Measurements from ENCODE around the gene ATL2. TPM values are rescaled to one million over a fixed set of nuclear protein-coding genes. Genes with fewer than 3 reads are reported as not detected.

Gene ATL2
- polyA plus RNA-seq, 3 donors, result 7.8 to 28.3 (median 10.8) TPM

GRCh38 chr2:38296197-38296780, 80.8 kb downstream of the ATL2 start:
- Histone ChIP-seq H2AFZ (ENCODE audit: insufficient read depth, low read depth, low read length, poor library complexity, severe bottlenecking) (no peak overlapping the region), H3K27ac (ENCODE audit: low read depth in 1 of 2, low read length in 2 of 2) (no peak overlapping the region), H3K27me3 (ENCODE audit: control insufficient read depth in 2 of 2, insufficient read depth in 2 of 2, low read length in 2 of 2) (no peaks in the 10 kb centered on the region), H4K20me1 (ENCODE audit: insufficient read depth, low read length) (no peaks in the 10 kb centered on the region), H3K36me3 (replicated peaks in 1 of 2; ENCODE audit: control insufficient read depth in 1 of 2, insufficient read depth in 2 of 2, low read length in 2 of 2) (peaks cover 47 to 61% of the 10 kb centered on the region in 2 donors), H3K9ac (ENCODE audit: insufficient read depth, low read length, poor library complexity, severe bottlenecking) (no peak overlapping the region), H3K4me1 (ENCODE audit: control insufficient read depth in 1 of 2, insufficient read depth in 2 of 2, low read length in 2 of 2) (no peaks in the 10 kb centered on the region), H3K4me3 (replicated peaks in 1 of 3; ENCODE audit: low read depth in 2 of 3, low read length in 3 of 3) (no peak overlapping the region), H3K9me3 (replicated peaks in 1 of 2; ENCODE audit: control insufficient read depth in 1 of 2, insufficient read depth in 1 of 2, low read length in 2 of 2) (no peaks in the 10 kb centered on the region), H3K4me2 (replicated peaks; ENCODE audit: extremely low read depth, low read length, poor library complexity, severe bottlenecking) (no peak overlapping the region), H3K79me2 (ENCODE audit: insufficient read depth, low read length) (no peaks in the 10 kb centered on the region)
- intact Hi-C loops (cut with micrococcal nuclease), result no loop called here
- Mint-ChIP-seq H3K36me3 (peaks cover 48 to 59% of the 10 kb centered on the region in 2 donors), H3K4me1 (peaks cover 1% of the 10 kb centered on the region), H3K27me3 (ENCODE audit: low read depth in 3 of 3) (peaks cover 0 to 3% (median 2%) of the 10 kb centered on the region in 3 donors), H3K4me3 (no peak overlapping the region), H3K27ac (no peak overlapping the region), H3K9me3 (no peaks in the 10 kb centered on the region)
- TF ChIP-seq CTCF (IDR thresholded peaks at IDR 0.05), result no peak
- DNase-seq, result no peak
- WGBS (ENCODE audit: insufficient coverage), result 100% methylated on average over 1 of the region's 7 CpGs

GRCh38 chr2:38294597-38294996, 82.5 kb downstream of the ATL2 start:
- intact Hi-C loops (cut with micrococcal nuclease), result no loop called here
- Mint-ChIP-seq H3K36me3 (peaks cover 40 to 48% of the 10 kb centered on the region in 2 donors), H3K9me3 (no peaks in the 10 kb centered on the region), H3K4me3 (no peak overlapping the region), H3K27me3 (ENCODE audit: low read depth in 3 of 3) (peaks cover 2 to 5% (median 3%) of the 10 kb centered on the region in 3 donors), H3K4me1 (no peaks in the 10 kb centered on the region), H3K27ac (no peak overlapping the region)
- no peaks in the 10 kb centered on the region for H3K79me2 ChIP-seq (ENCODE audit: insufficient read depth, low read length)
- H4K20me1 ChIP-seq (ENCODE audit: insufficient read depth, low read length), result no peaks in the 10 kb centered on the region
- H3K9me3 ChIP-seq (replicated peaks in 1 of 2; ENCODE audit: control insufficient read depth in 1 of 2, insufficient read depth in 1 of 2, low read length in 2 of 2), result no peaks in the 10 kb centered on the region
- H2AFZ ChIP-seq (ENCODE audit: insufficient read depth, low read depth, low read length, poor library complexity, severe bottlenecking), result no peak overlapping the region
- H3K4me1 ChIP-seq (ENCODE audit: control insufficient read depth in 1 of 2, insufficient read depth in 2 of 2, low read length in 2 of 2), result no peaks in the 10 kb centered on the region
- TF ChIP-seq CTCF (IDR thresholded peaks at IDR 0.05), result no peak
- H3K9ac ChIP-seq (ENCODE audit: insufficient read depth, low read length, poor library complexity, severe bottlenecking), result no peak overlapping the region
- H3K27me3 ChIP-seq (ENCODE audit: control insufficient read depth in 2 of 2, insufficient read depth in 2 of 2, low read length in 2 of 2), result peaks cover 0 to 3% of the 10 kb centered on the region in 2 donors
- no peak overlapping the region for H3K27ac ChIP-seq (ENCODE audit: low read depth in 1 of 2, low read length in 2 of 2)
- no peak overlapping the region for H3K4me2 ChIP-seq (replicated peaks; ENCODE audit: extremely low read depth, low read length, poor library complexity, severe bottlenecking)
- no peak overlapping the region for H3K4me3 ChIP-seq (replicated peaks in 1 of 3; ENCODE audit: low read depth in 2 of 3, low read length in 3 of 3)
- H3K36me3 ChIP-seq (replicated peaks in 1 of 2; ENCODE audit: control insufficient read depth in 1 of 2, insufficient read depth in 2 of 2, low read length in 2 of 2), result peaks cover 38 to 45% of the 10 kb centered on the region in 2 donors
- DNase-seq, result no peak
